Glomerular visceral epithelial cell (primary cell): ENCODE measurements around the gene CREB5.
"Not testable (repeated sequence)": the region's sequence is repeated elsewhere in the genome, so short reads cannot be mapped to it uniquely, and the experiment has no call there.

ENCODE experiments used
- DNase-seq: peaks from one replicate; pipeline ENCODE4 v3.0.0-alpha.2; 2016; ENCODE audit errors: extremely low spot score

Gene CREB5

GRCh38 chr7:28579571-28579970 lies 167.3 kb downstream of the CREB5 start:
- DNase-seq: peak; percentile 61

GRCh38 chr7:28580665-28581064 lies 168.3 kb downstream of the CREB5 start:
- DNase-seq: no peak

GRCh38 chr7:28581351-28581750 lies 169.0 kb downstream of the CREB5 start:
- DNase-seq: no peak

- no peak for DNase-seq
These were observed 169.9 kb downstream of the CREB5 start for GRCh38 chr7:28582226-28582625.

GRCh38 chr7:28584235-28584634 lies 171.9 kb downstream of the CREB5 start:
- no peak for DNase-seq

- DNase-seq: no peak
These were observed 174.4 kb downstream of the CREB5 start for GRCh38 chr7:28586736-28587135.

GRCh38 chr7:28587211-28587610 lies 174.9 kb downstream of the CREB5 start:
- peak; percentile 52 for DNase-seq

GRCh38 chr7:28588602-28589001 lies 176.3 kb downstream of the CREB5 start:
- DNase-seq: no peak

GRCh38 chr7:28591041-28591674 lies 178.8 kb downstream of the CREB5 start:
- DNase-seq: no peak

GRCh38 chr7:28591725-28592349 lies 179.5 kb downstream of the CREB5 start:
- DNase-seq: no peak

GRCh38 chr7:28592861-28593260 lies 180.5 kb downstream of the CREB5 start:
- no peak for DNase-seq

GRCh38 chr7:28595076-28595475 lies 182.8 kb downstream of the CREB5 start:
- no peak for DNase-seq

- DNase-seq: no peak
These were observed 183.5 kb downstream of the CREB5 start for GRCh38 chr7:28595801-28596200.

GRCh38 chr7:28596245-28596935 lies 184.1 kb downstream of the CREB5 start:
- DNase-seq: no peak

- DNase-seq: no peak
These were observed 185.0 kb downstream of the CREB5 start for GRCh38 chr7:28597284-28597683.

- DNase-seq: not testable (repeated sequence)
These were observed 185.7 kb downstream of the CREB5 start for GRCh38 chr7:28598037-28598436.

- no peak for DNase-seq
These were observed 186.3 kb downstream of the CREB5 start for GRCh38 chr7:28598586-28598985.

- DNase-seq: no peak
These were observed 187.1 kb downstream of the CREB5 start for GRCh38 chr7:28599411-28599810.

- no peak for DNase-seq
These were observed 190.0 kb downstream of the CREB5 start for GRCh38 chr7:28602282-28602681.

GRCh38 chr7:28605427-28606085 lies 193.2 kb downstream of the CREB5 start:
- DNase-seq: no peak

GRCh38 chr7:28606421-28606820 lies 194.1 kb downstream of the CREB5 start:
- no peak for DNase-seq

GRCh38 chr7:28607855-28608193 lies 195.5 kb downstream of the CREB5 start:
- no peak for DNase-seq

- no peak for DNase-seq
These were observed 195.9 kb downstream of the CREB5 start for GRCh38 chr7:28608237-28608656.
